Prostate gland (tissue), 2 donors: Measurements from ENCODE around the gene TGFBR3.

Experiments used
- POLR2A ChIP-seq: fragments of 450-650 bp; IDR thresholded peaks from one replicate; pipeline ENCODE4 v1.6.1; 2016; ENCODE audit warnings: antibody characterized with exemption, mild to moderate bottlenecking
- POLR2AphosphoS5 ChIP-seq: sonication (generic); formaldehyde crosslinking; IDR thresholded peaks from one replicate; pipeline ENCODE4 v1.6.1; 2017; ENCODE audit warnings: antibody characterized with exemption
- TF ChIP-seq, protein P1 (sequence below), 4 experiments: fragments of 200-600 bp in 2 of 4; fragments of 450-650 bp in 2 of 4; sonication (generic) in 2 of 4; IDR thresholded peaks; 1 replicate in 3 of 4; 2 replicates in 1 of 4; pipeline ENCODE4 v1.5.1; 2016 to 2019; ENCODE audit warnings: antibody characterized with exemption in 4 of 4, mild to moderate bottlenecking in 2 of 4, moderate library complexity in 2 of 4

DNA sequence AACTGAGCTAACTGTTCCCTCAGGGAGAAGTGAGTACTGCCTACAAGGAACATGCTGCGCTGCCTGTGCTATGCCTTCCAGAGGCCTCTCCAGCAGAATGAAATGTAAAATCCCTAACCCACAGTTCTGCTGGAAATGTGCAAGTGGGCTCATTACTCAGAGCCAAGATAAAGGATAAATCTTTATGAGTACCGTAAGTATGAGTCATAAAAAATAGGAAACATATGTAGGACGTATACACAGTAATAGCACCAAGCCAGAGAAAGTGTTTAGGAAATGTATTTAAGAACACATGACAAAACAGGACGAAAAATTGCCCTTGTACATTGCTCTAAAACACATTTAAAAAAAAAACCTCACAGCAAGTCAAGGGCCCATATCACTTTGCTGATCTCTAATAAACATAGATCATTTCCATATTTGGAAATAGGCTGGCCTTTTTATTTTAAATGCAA, 104.6 kb downstream of the TGFBR3 start:
- TF ChIP-seq, protein P1, sequence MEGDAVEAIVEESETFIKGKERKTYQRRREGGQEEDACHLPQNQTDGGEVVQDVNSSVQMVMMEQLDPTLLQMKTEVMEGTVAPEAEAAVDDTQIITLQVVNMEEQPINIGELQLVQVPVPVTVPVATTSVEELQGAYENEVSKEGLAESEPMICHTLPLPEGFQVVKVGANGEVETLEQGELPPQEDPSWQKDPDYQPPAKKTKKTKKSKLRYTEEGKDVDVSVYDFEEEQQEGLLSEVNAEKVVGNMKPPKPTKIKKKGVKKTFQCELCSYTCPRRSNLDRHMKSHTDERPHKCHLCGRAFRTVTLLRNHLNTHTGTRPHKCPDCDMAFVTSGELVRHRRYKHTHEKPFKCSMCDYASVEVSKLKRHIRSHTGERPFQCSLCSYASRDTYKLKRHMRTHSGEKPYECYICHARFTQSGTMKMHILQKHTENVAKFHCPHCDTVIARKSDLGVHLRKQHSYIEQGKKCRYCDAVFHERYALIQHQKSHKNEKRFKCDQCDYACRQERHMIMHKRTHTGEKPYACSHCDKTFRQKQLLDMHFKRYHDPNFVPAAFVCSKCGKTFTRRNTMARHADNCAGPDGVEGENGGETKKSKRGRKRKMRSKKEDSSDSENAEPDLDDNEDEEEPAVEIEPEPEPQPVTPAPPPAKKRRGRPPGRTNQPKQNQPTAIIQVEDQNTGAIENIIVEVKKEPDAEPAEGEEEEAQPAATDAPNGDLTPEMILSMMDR (IDR thresholded peaks at IDR 0.05) = no peak
- no peak for TF ChIP-seq POLR2A
- no peak for TF ChIP-seq POLR2AphosphoS5
